Hepatocyte (in vitro differentiated cells): Measurements from ENCODE around the gene SAXO2.

ENCODE experiments used
- CTCF ChIP-seq: fragments of 200-600 bp; sonication (generic); IDR thresholded peaks from 2 replicates; pipeline ENCODE4 v1.5.1; 2016; ENCODE audit warnings: antibody characterized with exemption, mild to moderate bottlenecking; ENCODE audit not compliant: poor library complexity
- EZH2 ChIP-seq: fragments of 200-600 bp; sonication (generic); IDR thresholded peaks from 2 replicates; pipeline ENCODE4 v1.6.1; 2016; ENCODE audit warnings: antibody characterized with exemption, mild to moderate bottlenecking, borderline replicate concordance

- no peak for TF ChIP-seq CTCF
- no peak for TF ChIP-seq EZH2
These were observed at the start of gene SAXO2, which contains the start of gene EFL1 for GRCh38 chr15:82262422-82263026.
